ENCODE measurements around the gene KLF5.
"Not testable (repeated sequence)": the region's sequence is repeated elsewhere in the genome, so short reads cannot be mapped to it uniquely, and the experiment has no call there.

The KLF5 gene

DNA sequence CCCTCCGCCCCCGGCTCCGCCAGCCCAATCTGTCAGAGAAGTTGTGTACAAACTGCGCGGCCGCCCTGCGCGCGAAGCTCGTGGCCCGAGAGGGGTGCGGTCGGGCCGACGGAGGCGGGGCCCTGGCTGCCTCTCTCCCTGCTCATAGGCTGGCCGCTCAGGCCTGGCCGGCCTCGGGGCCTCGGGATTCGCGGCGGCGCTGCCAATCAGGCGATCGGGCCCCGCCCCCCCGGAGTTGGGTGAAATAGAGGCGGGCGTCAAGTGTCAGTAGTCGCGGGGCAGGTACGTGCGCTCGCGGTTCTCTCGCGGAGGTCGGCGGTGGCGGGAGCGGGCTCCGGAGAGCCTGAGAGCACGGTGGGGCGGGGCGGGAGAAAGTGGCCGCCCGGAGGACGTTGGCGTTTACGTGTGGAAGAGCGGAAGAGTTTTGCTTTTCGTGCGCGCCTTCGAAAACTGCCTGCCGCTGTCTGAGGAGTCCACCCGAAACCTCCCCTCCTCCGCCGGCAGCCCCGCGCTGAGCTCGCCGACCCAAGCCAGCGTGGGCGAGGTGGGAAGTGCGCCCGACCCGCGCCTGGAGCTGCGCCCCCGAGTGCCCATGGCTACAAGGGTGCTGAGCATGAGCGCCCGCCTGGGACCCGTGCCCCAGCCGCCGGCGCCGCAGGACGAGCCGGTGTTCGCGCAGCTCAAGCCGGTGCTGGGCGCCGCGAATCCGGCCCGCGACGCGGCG, at the start of gene KLF5:
KLF5 (plus strand) TSS at position 270 of the 724 bp plus-strand sequence; CDS start at position 593, 323 bp downstream.
- DNase-seq, result peak; percentile 69

DNA sequence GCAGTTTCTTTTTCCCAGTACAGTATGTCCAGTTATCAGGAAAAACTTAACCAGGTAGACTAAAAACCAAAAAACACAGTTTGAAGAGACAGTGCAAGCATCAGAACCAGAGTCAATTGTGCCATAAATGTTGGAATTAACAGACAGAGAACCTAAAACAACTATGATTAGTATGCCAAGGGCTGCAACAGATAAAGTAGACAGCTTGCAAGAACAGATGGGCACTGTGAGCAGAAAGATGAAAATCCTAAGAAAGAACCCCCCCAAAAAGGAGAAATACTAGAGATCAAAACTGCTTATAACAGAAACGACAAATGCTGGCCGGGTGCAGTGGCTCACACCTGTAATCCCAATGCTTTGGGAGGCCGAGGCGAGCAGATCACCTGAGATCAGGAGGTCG, 47.1 kb upstream of the KLF5 start:
- DNase-seq, result no peak

DNA sequence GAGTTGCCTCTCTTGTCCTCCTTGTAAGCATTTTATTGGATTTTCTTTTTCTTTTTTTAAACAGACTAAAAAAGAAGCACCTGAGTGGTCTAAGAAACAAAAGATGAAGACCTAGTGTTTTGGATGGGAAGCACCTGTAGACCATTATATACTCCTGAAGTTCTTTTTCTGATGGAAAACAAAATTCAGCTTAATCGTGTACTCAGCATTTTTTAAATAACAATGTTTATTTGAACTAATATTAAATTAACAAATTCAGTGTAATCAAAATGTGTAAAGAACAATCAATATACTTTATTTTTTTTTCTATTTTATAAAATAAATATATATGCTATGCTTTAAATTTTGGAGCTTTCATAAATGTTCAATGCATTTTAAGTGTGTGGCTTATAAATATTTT, 43.0 kb upstream of the KLF5 start:
- DNase-seq, result no peak

DNA sequence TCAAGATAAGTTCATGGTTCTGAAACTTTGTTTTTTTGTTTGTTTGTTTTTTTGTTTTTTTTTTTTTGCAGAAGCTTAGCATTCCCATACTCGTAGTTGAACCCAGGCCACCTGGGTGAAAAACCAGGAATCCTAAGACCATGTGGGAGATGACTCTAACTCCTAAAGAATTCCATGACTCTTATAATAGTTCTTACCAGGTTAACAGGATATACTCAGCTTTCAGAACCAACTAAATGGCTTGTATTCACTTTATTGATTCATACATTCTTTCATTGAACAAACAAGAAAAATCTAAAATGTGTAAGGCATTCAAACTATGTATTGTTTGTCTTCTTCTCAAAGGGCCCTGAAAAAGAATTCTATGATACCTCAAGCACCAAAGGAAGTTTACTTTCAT, 40.5 kb upstream of the KLF5 start:
- no peak for DNase-seq

DNA sequence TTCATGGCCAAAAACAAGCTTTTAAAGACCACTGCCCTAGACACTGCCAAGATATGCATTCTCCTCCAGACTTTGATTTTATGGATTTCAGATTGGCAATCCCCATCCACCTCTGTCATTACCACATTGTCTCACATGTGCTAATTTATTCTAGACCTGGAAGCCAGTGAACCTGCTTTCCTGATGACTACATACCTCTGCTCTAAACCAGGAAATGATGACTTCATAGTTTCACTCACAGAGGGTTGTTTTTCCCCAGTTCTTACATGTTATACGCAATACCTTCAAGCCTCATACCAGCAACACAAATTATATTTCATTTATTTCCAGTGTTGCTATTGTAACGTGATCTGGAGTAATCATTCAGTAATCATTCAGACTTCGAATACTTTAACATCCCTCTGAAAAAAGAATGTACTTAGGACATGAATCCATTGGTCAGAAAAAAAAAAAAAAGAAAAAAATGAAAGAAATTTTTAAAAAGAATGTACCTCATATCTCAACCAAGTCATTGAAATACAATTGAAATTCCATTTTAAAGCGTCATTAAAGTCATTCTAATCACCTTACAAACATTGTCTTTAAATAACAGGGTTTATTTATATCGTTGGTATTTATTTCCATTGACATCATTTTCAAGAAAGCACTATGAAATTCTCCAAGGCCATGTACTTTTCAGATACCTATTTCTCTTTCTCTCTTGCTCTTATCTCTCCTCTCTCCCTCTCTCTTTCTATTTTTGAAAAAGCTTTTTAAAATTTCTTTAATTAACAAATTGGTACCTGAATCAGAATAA, 33.4 kb upstream of the KLF5 start:
- no peak for DNase-seq

DNA sequence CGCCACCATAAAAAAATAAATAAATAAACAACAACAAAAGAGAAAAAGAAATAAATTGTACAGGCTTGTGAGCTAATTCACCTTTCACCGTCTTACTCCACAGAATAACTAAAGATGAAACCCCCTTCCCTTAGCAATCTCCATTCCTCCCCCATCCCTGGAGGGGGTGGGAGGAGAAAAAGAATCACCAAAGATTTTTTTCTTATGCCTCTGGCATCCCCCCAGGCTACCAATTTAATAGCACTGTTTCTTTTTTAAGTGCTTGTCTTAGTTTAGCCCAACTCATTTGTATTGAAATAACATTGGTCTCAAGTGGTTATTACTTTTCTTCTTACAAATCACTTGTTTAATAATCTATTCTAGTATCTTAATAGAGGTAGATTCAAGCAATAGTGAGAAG, 23.9 kb upstream of the KLF5 start:
- no peak for DNase-seq

DNA sequence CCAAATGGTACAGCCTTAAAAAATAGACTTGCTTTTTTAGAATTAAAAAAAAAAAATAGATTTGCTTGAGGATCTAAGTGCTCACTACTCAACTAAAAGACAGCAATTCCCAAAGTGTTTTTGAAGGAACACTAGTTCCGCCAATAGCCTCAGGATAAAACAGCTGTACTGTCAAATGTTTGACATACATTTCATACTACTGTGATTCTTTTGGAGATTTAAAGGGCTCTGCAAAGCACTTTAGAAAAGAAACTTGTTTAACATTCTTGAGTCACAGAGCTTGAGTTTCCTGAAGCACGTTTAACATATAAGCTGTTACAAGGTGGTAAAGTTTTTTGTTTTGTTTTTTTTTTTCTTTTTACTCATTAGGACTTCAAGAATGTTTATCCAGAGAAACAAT, 23.1 kb upstream of the KLF5 start:
- DNase-seq, result no peak

DNA sequence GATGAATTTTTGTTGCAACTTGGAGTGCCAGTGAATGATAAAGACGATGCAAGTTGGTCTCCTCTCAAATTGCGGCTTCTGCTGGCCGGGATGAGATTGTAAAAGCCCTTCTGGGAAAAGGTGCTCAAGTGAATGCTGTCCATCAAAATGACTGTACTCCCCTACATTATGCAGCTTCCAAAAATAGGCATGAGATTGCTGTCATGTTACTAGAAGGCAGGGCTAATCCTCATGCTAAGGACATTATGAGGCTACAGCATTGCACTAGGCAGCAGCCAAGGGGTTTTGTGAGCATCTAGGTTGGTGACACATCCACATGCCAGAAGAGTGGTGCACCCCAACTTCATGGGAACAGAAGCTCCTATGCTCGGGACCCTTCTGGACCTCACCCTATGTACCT, 22.2 kb upstream of the KLF5 start:
- no peak for DNase-seq

DNA sequence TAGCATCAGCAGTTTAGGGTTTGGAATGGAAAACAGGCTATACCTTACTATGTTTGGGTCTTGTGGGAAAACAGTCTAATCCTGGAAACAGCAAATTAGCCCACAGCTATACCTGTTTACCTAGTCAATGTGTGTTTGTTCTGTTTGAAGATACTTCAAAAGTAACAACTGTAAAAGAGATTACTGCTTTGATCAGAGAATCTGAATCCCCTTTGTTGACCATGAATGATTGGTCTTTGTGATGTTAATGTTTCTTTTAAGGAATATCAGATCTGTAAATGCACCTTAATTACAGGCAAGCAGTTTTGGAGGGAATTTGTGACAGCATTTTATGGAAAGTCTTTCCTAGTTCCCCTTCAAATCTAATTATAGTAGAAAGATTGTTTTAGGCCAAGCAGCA, 20.7 kb upstream of the KLF5 start:
- DNase-seq, result no peak

DNA sequence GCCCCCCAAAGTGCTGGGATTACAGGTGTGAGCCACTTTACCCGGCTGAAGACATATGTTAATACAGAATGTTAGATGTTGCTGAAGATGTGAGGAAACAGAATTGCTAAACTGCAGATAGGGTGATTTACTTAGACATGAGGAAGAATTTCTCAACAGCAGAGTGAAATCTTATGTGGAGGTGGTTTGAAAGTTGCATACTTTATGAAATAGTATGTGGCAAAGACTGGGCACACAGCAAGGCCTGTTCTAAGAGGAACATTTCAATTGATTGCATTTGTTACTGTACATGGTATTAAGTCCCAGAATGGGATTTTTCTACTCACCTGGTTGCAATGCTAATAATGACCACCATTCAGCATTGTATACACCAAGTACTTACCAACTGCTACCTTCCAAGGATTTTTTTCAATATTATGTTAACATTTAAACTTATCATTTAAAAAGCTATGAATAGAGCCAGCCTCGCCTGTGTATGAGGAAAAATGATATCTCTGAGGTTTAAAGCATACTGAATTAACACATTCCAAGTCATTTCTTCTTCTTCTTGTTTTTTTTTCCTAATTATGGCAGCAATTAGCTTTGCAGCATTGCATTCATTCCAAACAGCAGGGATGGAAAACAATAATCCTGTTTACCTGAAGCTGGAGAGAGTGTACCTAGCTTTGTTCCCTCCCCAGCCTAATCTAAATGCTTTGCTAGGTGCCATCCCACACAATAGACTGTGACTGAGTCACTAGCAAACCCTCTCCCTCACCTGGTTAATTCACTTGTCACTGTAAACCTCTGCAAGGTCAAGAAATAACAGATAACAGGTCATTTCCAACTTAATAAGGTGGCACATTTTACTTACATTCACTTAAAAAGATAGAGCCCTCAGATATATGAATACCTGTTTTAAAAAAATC, 19.4 kb upstream of the KLF5 start:
- no peak for DNase-seq

DNA sequence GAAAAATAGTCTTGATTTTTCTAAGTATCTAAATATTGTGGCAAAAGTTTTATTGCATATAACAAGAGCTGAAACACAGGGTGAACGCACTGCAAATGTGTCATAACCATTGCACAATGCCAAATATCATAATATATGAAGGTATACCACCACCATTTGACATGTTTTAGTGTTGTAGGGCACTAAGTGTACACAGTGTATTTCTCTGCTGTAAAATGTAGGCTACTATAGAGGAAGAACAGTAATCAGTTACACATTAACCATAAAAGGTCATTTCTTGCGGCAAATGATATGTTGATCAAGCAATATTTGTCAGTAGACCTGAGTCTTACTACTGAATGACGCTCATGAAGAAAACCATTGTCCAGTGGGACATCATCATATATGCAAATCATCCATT, 18.3 kb upstream of the KLF5 start:
- DNase-seq, result no peak

DNA sequence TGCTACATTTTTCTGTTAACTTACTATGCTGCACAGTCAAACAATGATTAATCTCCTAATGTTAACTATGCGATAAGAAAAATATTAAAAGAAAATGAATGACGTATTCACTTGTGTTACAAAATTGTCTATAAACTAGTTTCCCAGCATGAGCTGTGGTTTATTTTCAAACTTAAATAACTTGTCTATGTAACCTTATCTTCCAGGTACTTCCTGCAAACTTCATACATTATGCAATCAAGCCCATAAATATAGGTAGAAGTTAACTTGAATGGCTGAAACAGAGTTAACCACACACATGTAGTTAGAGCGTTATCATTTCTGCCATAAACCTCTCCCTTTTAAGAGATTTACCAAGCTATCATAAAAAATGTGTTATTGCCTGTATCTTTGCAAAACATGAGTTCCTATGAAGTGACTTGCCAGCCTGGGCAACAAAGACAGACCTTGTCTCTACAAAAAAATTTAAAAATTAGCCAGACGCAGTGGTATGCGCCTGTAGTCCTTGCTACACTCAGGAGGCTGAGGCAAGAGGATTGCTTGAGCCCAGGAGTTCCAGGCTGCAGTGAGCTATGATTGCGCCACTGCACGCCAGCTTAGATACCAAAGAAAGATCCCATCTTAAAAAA, 17.7 kb upstream of the KLF5 start:
- DNase-seq, result no peak

DNA sequence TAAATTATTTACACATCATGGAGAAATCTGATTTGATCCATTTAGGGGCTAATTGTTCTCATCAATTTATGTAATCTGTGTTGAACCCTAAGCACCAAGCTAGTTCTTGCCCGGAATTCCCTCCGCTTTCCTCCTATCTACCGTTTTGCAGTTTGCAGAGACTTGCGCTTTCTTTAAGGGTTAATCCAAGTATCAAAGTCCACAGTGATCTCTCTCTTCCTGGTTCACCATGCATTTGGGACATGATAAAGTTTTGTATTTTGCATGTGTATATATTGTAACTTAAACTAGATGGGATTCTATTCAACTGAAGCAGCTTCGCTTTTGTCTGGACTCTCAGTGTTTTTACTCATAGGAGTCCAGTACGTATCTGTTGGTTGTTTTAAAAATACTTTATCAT, 13.8 kb upstream of the KLF5 start:
- DNase-seq, result no peak

DNA sequence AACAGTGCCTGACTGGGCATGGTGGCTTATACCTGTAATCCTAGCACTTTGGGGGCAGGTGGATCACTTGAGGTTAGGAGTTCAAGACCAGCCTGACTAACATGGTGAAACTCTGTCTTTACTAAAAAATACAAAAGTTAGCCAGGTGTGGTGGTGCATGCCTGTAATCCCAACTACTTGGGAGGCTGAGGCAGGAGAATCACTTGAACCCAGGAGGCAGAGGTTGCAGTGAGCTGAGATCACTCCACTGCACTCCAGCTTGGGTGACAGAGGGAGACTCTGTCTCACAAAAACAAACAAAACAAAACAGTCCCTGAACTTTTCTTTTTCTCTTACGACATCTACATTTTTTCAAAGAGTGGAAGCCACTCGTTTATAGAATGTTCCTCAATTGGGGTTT, 10.2 kb upstream of the KLF5 start:
- not testable (repeated sequence) for DNase-seq

DNA sequence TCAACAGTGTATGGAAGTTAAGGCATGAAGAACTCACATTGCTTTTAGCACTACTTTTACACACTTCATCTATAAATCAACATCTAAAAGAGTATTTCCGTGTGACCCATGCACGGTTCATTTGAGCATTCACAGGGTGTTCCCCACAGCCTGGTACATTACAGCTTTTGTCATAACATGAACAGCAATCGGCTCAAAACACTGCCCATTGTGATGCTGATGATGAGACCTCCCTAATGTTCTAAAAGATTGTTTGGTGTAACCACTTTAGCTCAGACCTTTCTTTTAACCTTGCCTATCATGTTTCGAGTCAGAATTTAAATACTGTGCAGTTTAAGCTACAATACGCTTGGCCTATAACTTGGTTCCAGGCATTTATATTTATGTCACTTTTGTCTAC, 4.1 kb upstream of the KLF5 start:
- no peak for DNase-seq

DNA sequence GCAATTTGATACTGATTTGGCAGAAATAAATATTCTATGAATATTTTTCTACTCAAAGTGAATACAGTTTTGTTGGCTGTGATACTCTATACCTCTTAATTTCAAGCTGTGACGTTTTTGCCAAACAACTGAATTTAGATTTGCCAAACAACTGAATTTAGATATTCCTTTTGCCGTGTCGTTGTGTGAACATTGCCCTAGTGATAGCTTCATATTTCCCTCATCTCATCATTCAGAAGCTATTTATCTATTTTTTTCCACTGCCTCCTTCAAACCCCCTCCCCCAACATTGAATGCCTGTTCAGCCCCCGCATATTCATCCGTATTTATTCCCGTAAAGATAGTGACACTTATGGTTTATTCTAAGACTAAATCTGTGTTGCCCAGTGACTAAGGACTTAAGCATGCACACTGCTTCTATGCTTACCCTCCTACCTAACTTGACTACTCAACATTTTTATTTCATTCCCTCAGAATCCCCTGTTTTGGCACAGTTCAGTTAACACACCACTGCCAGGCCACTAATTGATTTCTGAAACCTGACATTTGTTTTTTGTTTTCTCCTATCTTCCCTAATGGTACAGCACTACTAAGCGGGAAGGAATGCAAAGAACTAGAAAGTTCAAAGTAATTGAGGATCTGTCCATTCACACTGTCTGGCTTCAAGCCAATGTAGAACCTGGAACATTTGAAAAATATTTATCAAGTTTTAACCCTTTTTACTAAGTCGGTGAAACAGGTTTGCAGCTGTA, 2.8 kb upstream of the KLF5 start:
- DNase-seq, result no peak

DNA sequence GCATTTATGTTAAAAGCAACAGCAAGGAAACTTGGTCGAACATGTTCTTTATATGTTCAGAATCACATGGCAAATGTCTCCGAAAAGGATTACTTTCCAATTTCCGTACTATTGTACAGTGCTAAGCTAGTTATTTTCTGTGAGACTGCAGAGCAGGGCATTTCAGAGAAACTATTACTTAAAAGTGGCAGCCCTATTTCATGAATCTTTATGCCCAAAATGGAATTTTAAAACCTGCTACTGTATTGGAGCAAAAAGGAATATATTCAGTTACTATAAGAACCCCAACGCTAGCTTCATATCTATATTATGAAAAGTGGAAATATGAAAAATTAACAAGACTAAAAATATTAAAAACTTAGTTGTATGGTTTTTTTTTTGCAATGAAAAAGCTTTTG, 2.2 kb upstream of the KLF5 start:
- DNase-seq, result no peak

DNA sequence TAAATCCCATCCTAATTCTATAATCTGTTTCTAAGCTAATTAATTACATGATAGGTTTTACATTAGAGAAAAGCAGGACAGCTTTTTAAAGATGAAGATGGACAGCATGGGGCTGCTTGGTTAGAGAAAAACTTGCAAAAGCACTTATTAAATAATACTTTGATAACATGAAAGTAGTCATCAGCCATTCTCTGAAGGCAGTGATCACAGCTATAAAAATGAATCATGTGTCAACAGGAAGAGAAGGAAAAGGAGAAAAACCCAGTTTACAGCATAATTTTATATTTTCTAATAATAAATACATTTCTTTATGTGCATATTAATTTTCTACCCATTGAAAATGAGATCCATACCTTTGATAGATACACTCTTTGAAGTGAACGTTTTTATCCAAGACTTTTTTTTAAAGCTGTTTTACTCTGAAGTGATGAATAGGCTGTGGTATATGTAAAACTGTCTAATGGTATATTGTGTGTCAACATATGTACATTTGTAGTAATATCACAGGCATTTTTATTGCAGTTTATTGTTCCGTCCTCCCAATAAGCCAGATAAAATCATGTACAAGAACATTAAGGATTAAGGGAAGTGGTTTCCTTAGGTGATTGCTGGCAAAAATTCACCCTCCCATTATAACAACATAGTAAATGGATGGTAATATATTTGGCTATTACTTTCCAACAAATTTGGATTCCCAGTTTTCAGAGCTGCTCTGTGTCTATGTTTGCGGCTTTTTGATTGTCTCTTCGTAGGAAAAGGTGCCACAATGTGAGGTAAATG, 1.3 kb upstream of the KLF5 start:
- DNase-seq, result no peak

DNA sequence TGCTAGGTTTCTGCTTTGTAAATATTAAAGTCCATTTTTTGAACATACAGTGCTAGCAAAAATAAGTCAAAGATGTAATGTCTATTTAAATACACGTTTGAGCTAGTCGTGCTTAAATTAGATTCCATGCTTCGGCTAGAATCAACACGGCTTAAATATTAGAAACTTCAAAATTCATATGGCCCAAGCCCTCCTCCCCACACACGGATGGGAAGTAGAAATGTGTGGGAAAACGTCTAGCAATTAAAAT, 816 bp upstream of the KLF5 start:
- no peak for DNase-seq

DNA sequence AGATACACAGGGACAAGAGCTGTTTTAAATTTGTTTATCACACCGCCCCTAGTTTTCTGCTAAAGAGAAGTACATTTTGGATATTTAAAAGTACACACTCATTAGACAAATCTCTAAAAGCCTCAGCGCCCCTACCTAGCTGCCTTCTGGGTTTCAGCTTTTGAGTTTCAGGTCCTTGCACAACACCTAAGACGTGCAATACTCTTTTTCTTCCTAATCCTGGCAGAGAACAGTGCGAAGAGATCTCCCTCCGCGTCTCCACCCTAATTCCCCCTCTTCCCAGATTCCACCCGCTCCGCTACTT, 421 bp upstream of the KLF5 start:
- DNase-seq, result no peak

DNA sequence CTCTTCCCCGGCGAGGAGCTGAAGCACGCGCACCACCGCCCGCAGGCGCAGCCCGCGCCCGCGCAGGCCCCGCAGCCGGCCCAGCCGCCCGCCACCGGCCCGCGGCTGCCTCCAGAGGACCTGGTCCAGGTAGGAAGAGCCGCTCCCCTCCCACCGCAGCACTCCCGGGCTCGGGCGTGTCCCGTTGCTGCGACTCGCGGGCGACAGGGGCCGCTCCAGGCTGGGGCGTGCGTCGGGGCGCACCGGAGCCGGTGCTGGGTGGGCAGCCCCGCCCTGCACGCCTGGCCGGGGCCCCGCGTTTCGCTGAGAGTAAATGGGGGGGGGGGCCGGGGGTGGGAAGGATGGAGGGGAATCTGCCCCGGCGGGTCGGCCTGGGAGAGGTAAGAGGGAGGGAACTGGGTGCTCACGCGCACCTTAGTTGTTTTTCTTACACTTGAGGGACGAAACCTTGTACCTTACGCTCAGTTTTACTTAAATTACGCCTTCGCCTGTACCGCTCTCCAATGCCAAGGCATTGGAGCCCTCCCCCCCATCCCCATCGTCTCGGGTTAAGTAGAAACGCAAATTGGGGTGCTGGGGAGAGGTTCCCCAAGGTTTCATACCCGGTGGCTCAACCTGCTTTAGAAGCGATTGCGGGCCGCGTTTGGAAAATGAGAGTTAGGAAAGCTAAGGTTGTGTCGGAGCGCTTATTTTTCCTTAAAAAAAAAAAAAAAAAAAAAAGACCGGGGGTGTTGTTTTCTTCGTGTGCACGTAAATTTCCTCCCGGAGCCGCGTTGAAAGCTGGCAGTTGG, 850 bp downstream of the KLF5 start:
- no peak for DNase-seq
